ENCODE data around the gene ATP5F1E. TPM values are rescaled to one million over a fixed set of nuclear protein-coding genes. Genes with fewer than 3 reads are reported as not detected.

Gene ATP5F1E
- total and polyA plus RNA-seq, 2 experiments from 2014 or later: 12.9 to 211 TPM

DNA sequence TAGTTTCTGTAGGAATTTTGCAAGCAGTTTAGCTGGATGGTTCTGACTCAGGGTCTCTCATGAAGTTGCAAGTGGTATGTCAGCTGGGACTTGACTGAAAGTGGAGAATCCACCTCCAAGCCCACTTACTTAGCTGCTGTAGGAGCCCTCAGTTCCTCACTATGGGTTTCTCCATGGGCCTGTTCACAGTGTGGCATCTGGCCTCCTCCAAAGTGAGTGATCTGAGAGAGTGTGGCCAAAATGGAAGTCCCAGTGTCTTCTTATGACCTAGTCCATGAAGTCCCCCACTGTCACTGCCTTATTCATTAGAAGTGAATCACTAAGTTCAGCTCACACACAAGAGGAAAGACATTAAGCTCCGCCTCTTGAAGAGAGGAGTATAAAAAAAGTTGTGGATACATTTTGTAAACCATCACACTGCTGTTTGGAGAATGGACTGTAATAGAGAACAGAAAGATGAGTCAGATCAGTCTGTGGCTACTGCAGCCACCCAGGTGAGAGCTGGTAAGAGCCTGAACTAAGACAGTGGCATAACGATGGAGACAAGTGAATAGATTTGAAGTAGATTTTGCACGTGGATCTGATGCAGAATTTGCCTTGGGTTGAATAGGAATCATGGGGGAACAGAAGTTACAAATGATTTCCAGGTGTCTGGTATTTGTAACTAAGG, 55.9 kb downstream of the ATP5F1E start (continued):
- TF ChIP-seq, protein P1, sequence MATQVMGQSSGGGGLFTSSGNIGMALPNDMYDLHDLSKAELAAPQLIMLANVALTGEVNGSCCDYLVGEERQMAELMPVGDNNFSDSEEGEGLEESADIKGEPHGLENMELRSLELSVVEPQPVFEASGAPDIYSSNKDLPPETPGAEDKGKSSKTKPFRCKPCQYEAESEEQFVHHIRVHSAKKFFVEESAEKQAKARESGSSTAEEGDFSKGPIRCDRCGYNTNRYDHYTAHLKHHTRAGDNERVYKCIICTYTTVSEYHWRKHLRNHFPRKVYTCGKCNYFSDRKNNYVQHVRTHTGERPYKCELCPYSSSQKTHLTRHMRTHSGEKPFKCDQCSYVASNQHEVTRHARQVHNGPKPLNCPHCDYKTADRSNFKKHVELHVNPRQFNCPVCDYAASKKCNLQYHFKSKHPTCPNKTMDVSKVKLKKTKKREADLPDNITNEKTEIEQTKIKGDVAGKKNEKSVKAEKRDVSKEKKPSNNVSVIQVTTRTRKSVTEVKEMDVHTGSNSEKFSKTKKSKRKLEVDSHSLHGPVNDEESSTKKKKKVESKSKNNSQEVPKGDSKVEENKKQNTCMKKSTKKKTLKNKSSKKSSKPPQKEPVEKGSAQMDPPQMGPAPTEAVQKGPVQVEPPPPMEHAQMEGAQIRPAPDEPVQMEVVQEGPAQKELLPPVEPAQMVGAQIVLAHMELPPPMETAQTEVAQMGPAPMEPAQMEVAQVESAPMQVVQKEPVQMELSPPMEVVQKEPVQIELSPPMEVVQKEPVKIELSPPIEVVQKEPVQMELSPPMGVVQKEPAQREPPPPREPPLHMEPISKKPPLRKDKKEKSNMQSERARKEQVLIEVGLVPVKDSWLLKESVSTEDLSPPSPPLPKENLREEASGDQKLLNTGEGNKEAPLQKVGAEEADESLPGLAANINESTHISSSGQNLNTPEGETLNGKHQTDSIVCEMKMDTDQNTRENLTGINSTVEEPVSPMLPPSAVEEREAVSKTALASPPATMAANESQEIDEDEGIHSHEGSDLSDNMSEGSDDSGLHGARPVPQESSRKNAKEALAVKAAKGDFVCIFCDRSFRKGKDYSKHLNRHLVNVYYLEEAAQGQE (IDR thresholded peaks at IDR 0.05; ENCODE audit: unreplicated experiment): no peak
- TF ChIP-seq CREB1 (CRISPR knock-in tag; IDR thresholded peaks at IDR 0.05; ENCODE audit: low read depth): no peak
- TF ChIP-seq POLR2AphosphoS5 (IDR thresholded peaks at IDR 0.05; ENCODE audit: low read depth): no peak
- TF ChIP-seq NANOG (IDR thresholded peaks at IDR 0.05; ENCODE audit: borderline replicate concordance): no peak
- TF ChIP-seq EZH2 (IDR thresholded peaks at IDR 0.05; ENCODE audit: low read depth, unreplicated experiment): no peak
- no peak for TF ChIP-seq EZH2phosphoT487 (IDR thresholded peaks at IDR 0.05; ENCODE audit: unreplicated experiment)
- TF ChIP-seq ZNF331 (CRISPR knock-in tag; IDR thresholded peaks at IDR 0.05; ENCODE audit: low read depth): no peak
- TF ChIP-seq, protein P2, sequence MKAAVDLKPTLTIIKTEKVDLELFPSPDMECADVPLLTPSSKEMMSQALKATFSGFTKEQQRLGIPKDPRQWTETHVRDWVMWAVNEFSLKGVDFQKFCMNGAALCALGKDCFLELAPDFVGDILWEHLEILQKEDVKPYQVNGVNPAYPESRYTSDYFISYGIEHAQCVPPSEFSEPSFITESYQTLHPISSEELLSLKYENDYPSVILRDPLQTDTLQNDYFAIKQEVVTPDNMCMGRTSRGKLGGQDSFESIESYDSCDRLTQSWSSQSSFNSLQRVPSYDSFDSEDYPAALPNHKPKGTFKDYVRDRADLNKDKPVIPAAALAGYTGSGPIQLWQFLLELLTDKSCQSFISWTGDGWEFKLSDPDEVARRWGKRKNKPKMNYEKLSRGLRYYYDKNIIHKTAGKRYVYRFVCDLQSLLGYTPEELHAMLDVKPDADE (IDR thresholded peaks at IDR 0.05): no peak

Other genes starting within 250 kb of the ATP5F1E start
- gene GNAS-AS1, start 181.4 kb downstream of the ATP5F1E start, total RNA-seq (2014; rRNA removed; shearing (Covaris generic)): 12.1 and 15.0 TPM in 2 replicates
- gene GNAS-AS1, start 181.4 kb downstream of the ATP5F1E start, polyA plus RNA-seq (2016; fragmentation: Nextera tagmentation; extraction: Ambion mirVana): 11.3 and 12.3 TPM in 2 replicates
- gene GNAS, start 179.6 kb downstream of the ATP5F1E start, total RNA-seq (2014; rRNA removed; shearing (Covaris generic)): 1,032 and 1,042 TPM in 2 replicates
- 917 and 940 TPM in 2 replicates for gene GNAS, start 179.6 kb downstream of the ATP5F1E start, polyA plus RNA-seq (2016; fragmentation: Nextera tagmentation; extraction: Ambion mirVana)
- gene NELFCD, start 51.1 kb downstream of the ATP5F1E start, total RNA-seq (2014; rRNA removed; shearing (Covaris generic)): 67.0 and 75.8 TPM in 2 replicates
- 52.1 and 52.9 TPM in 2 replicates for gene NELFCD, start 51.1 kb downstream of the ATP5F1E start, polyA plus RNA-seq (2016; fragmentation: Nextera tagmentation; extraction: Ambion mirVana)
- gene CTSZ, start 25.1 kb downstream of the ATP5F1E start, total RNA-seq (2014; rRNA removed; shearing (Covaris generic)): 41.4 and 47.7 TPM in 2 replicates
- 0.58 and 0.63 TPM in 2 replicates for gene CTSZ, start 25.1 kb downstream of the ATP5F1E start, polyA plus RNA-seq (2016; fragmentation: Nextera tagmentation; extraction: Ambion mirVana)
- not detected in 2 replicates for gene TUBB1, start 12.9 kb downstream of the ATP5F1E start, total RNA-seq (2014; rRNA removed; shearing (Covaris generic))
- gene TUBB1, start 12.9 kb downstream of the ATP5F1E start, polyA plus RNA-seq (2016; fragmentation: Nextera tagmentation; extraction: Ambion mirVana): not detected in 2 replicates
- gene PRELID3B, start 10.5 kb upstream of the ATP5F1E start, total RNA-seq (2014; rRNA removed; shearing (Covaris generic)): 43.6 and 47.4 TPM in 2 replicates
- 33.4 and 42.7 TPM in 2 replicates for gene PRELID3B, start 10.5 kb upstream of the ATP5F1E start, polyA plus RNA-seq (2016; fragmentation: Nextera tagmentation; extraction: Ambion mirVana)
- gene ZNF831, start 131.5 kb upstream of the ATP5F1E start, total RNA-seq (2014; rRNA removed; shearing (Covaris generic)): not detected in 2 replicates
- not detected in 2 replicates for gene ZNF831, start 131.5 kb upstream of the ATP5F1E start, polyA plus RNA-seq (2016; fragmentation: Nextera tagmentation; extraction: Ambion mirVana)